Renal pelvis (tissue), 12 donors: ENCODE data around the gene SMAD4. TPM values are rescaled to one million over a fixed set of nuclear protein-coding genes. Genes with fewer than 3 reads are reported as not detected.
"Not testable (repeated sequence)": the region's sequence is repeated elsewhere in the genome, so short reads cannot be mapped to it uniquely, and the experiment has no call there.

ENCODE experiments used
- DNase-seq: peaks from one replicate; pipeline ENCODE4 v3.0.0-alpha.2; 2013
- long read RNA-seq, 16 experiments: transcript quantifications; one replicate each; lab custom pipeline, GENCODE V29; 2026
- polyA plus RNA-seq, 3 donors: library from polyadenylated mRNA; unstranded; fragments of 120-200 nt; gene quantifications; one replicate each; pipeline ENCODE4 v1.2.1, GENCODE V29; 2013; ENCODE audit not compliant: insufficient read length in 3 of 3

The SMAD4 gene
- polyA plus RNA-seq, result 100 to 1,000 TPM; 151 to 170 (median 165) TPM
- long read RNA-seq, donor 1, full-length matches to known transcripts, result 3 of 19 reads
- long read RNA-seq, donor 1, partial matches to known transcripts, result 16 of 19 reads
- long read RNA-seq, donor 1, other reads (novel, unspliced or antisense), result 0 of 19 reads
- long read RNA-seq, donor 2, full-length matches to known transcripts, result 18 of 46 reads
- long read RNA-seq, donor 2, partial matches to known transcripts, result 28 of 46 reads
- long read RNA-seq, donor 2, other reads (novel, unspliced or antisense), result 0 of 46 reads
- long read RNA-seq, donor 3, full-length matches to known transcripts, result 4 of 29 reads
- long read RNA-seq, donor 3, partial matches to known transcripts, result 25 of 29 reads
- long read RNA-seq, donor 3, other reads (novel, unspliced or antisense), result 0 of 29 reads
- long read RNA-seq, donor 4, full-length matches to known transcripts, result 6 of 17 reads
- long read RNA-seq, donor 4, partial matches to known transcripts, result 11 of 17 reads
- long read RNA-seq, donor 4, other reads (novel, unspliced or antisense), result 0 of 17 reads
- long read RNA-seq, donor 5, full-length matches to known transcripts, result 3 of 14 reads
- long read RNA-seq, donor 5, partial matches to known transcripts, result 11 of 14 reads
- long read RNA-seq, donor 5, other reads (novel, unspliced or antisense), result 0 of 14 reads
- long read RNA-seq, donor 6, full-length matches to known transcripts, result 8 of 39 reads
- long read RNA-seq, donor 6, partial matches to known transcripts, result 31 of 39 reads
- long read RNA-seq, donor 6, other reads (novel, unspliced or antisense), result 0 of 39 reads
- long read RNA-seq, donor 7, full-length matches to known transcripts, result 19 of 49 reads
- long read RNA-seq, donor 7, partial matches to known transcripts, result 30 of 49 reads
- long read RNA-seq, donor 7, other reads (novel, unspliced or antisense), result 0 of 49 reads
- long read RNA-seq, donor 8, full-length matches to known transcripts, result 5 of 5 reads
- long read RNA-seq, donor 8, partial matches to known transcripts, result 0 of 5 reads
- long read RNA-seq, donor 8, other reads (novel, unspliced or antisense), result 0 of 5 reads
- long read RNA-seq, donor 9, full-length matches to known transcripts, result 8 of 41 reads
- long read RNA-seq, donor 9, partial matches to known transcripts, result 33 of 41 reads
- long read RNA-seq, donor 9, other reads (novel, unspliced or antisense), result 0 of 41 reads
- long read RNA-seq, donor 10, full-length matches to known transcripts, result 8 of 47 reads
- long read RNA-seq, donor 10, partial matches to known transcripts, result 39 of 47 reads
- long read RNA-seq, donor 10, other reads (novel, unspliced or antisense), result 0 of 47 reads
- long read RNA-seq, donor 11, full-length matches to known transcripts, result 7 of 24 reads
- long read RNA-seq, donor 11, partial matches to known transcripts, result 17 of 24 reads
- long read RNA-seq, donor 11, other reads (novel, unspliced or antisense), result 0 of 24 reads
- long read RNA-seq, donor 12, full-length matches to known transcripts, result 12 of 68 reads
- long read RNA-seq, donor 12, partial matches to known transcripts, result 56 of 68 reads
- long read RNA-seq, donor 12, other reads (novel, unspliced or antisense), result 0 of 68 reads
- long read RNA-seq, donor 13, full-length matches to known transcripts, result 8 of 26 reads
- long read RNA-seq, donor 13, partial matches to known transcripts, result 18 of 26 reads
- long read RNA-seq, donor 13, other reads (novel, unspliced or antisense), result 0 of 26 reads
- long read RNA-seq, donor 14, result 0 reads
- long read RNA-seq, donor 15, result 0 reads
- long read RNA-seq, donor 16, full-length matches to known transcripts, result 12 of 20 reads
- long read RNA-seq, donor 16, partial matches to known transcripts, result 8 of 20 reads
- long read RNA-seq, donor 16, other reads (novel, unspliced or antisense), result 0 of 20 reads

GRCh38 chr18:51029694-51030536, at the start of gene SMAD4:
Gene SMAD4 (plus strand): TSS chr18:51030213. CDS start chr18:51047047, 16,834 bp downstream.
- DNase-seq, result peak; percentile 97

GRCh38 chr18:50981381-50981780, 48.6 kb upstream of the SMAD4 start:
- DNase-seq, result no peak

GRCh38 chr18:50982086-50982801, 47.8 kb upstream of the SMAD4 start:
- DNase-seq, result no peak

GRCh38 chr18:50982802-50983179, 47.2 kb upstream of the SMAD4 start:
- DNase-seq, result no peak

GRCh38 chr18:50986360-50987087, 43.5 kb upstream of the SMAD4 start:
- DNase-seq, result no peak

- no peak for DNase-seq
Observed at GRCh38 chr18:50987261-50987660, 42.8 kb upstream of the SMAD4 start.

GRCh38 chr18:50989711-50990110, 40.3 kb upstream of the SMAD4 start:
- no peak for DNase-seq

GRCh38 chr18:50992351-50992762, 37.7 kb upstream of the SMAD4 start:
- DNase-seq, result no peak

GRCh38 chr18:50994031-50994430, 36.0 kb upstream of the SMAD4 start:
- DNase-seq, result no peak

- DNase-seq, result not testable (repeated sequence)
Observed at GRCh38 chr18:51003174-51003573, 26.8 kb upstream of the SMAD4 start.

GRCh38 chr18:51006061-51006818, 23.8 kb upstream of the SMAD4 start:
- DNase-seq, result no peak

- DNase-seq, result no peak
Observed at GRCh38 chr18:51006948-51007789, 22.8 kb upstream of the SMAD4 start.

GRCh38 chr18:51007790-51008139, 22.2 kb upstream of the SMAD4 start:
- no peak for DNase-seq

GRCh38 chr18:51009072-51009471, 20.9 kb upstream of the SMAD4 start:
- DNase-seq, result no peak

- no peak for DNase-seq
Observed at GRCh38 chr18:51010218-51010617, 19.8 kb upstream of the SMAD4 start.

GRCh38 chr18:51011709-51012108, 18.3 kb upstream of the SMAD4 start:
- DNase-seq, result no peak

GRCh38 chr18:51012441-51012840, 17.6 kb upstream of the SMAD4 start:
- DNase-seq, result no peak
